ENCODE measurements around the gene MSI2. TPM values are rescaled to one million over a fixed set of nuclear protein-coding genes. Genes with fewer than 3 reads are reported as not detected.
A peak's percentile ranks its signal among the peaks of the same experiment; 100 is the strongest.

Gene MSI2
- total and polyA plus RNA-seq, 2 donors (not counting 3 experiments of a cell fraction or from before 2014, with no cell fraction given) = 20.9 to 59.3 TPM

DNA sequence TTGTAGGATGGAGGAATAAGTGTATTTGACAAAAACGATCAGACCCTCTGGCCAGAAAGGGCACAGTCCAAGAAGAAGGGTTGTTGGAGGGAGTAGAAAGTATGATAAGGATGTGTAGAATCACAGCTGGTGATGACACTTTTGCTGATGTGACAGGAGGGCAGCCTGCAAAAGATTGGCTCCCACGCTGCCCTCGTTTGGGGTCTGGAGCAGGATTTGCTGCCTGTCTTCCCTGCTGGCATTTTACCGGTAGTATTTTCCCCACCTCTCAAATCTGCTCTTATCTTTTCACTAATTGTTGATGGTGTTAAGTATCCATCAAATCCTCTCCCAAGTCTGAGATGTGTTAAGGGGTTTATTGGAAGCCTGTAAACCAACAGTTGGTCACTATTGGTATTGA, 280.0 kb downstream of the MSI2 start:
- no TSS peak for BruUV-seq (replicated peaks)
- TF ChIP-seq FOS (IDR thresholded peaks at IDR 0.05; ENCODE audit: borderline replicate concordance, insufficient read depth, low read length) (no peak), POLR2A (IDR thresholded peaks at IDR 0.05; ENCODE audit: low read depth, low read length) (no peak), MYC (IDR thresholded peaks at IDR 0.05; ENCODE audit: low read depth, low read length) (no peak), POLR2AphosphoS5 (IDR thresholded peaks at IDR 0.05; ENCODE audit: insufficient read depth, low read depth, low read length) (no peak)
- H4K20me1 ChIP-seq (replicated peaks; ENCODE audit: control insufficient read depth, extremely low read depth, insufficient read depth, low read length) = no peaks in the 10 kb centered on the region
- H3K9me1 ChIP-seq (replicated peaks; ENCODE audit: control insufficient read depth, extremely low read depth, insufficient read depth, low read length) = no peaks in the 10 kb centered on the region
- DNase-seq (ENCODE audit: low read depth, low spot score) (no peak), FAIRE-seq (no peak)
- H3K4me1 ChIP-seq (ENCODE audit: control insufficient read depth, extremely low read depth, insufficient read depth, low read length) = peaks cover 6% of the 10 kb centered on the region
- no peaks in the 10 kb centered on the region for H3K36me3 ChIP-seq (ENCODE audit: control insufficient read depth in 2 of 2, extremely low read depth in 1 of 2, insufficient read depth in 2 of 2, low read length in 2 of 2)
- no peaks in the 10 kb centered on the region for H3K79me2 ChIP-seq (ENCODE audit: control insufficient read depth, insufficient read depth, low read length)
- no peaks in the 10 kb centered on the region for H3K27me3 ChIP-seq (ENCODE audit: control insufficient read depth in 2 of 2, insufficient read depth in 2 of 2, low read length in 2 of 2)
- H3K9me3 ChIP-seq (replicated peaks; ENCODE audit: control insufficient read depth, insufficient read depth, low read length) = no peaks in the 10 kb centered on the region
- no peak overlapping the region for H2AFZ ChIP-seq (ENCODE audit: low read depth, low read length)
- no peak overlapping the region for H3K9ac ChIP-seq (replicated peaks; ENCODE audit: extremely low read depth, insufficient read depth, low read length)
- no peak overlapping the region for H3K4me3 ChIP-seq (replicated peaks in 1 of 3; ENCODE audit: insufficient read depth in 1 of 3, low read depth in 1 of 3, low read length in 3 of 3)
- ChIA-PET POLR2A (no interaction called here), CTCF (interaction anchor here (2.4 kb wide), 1 partner anchor 293 kb away, joined by 17 read pairs; no protein-coding TSS in a partner anchor)
- H3K4me2 ChIP-seq (ENCODE audit: insufficient read depth, low read length) = no peak overlapping the region
- no peak overlapping the region for H3K27ac ChIP-seq (ENCODE audit: insufficient read depth, low read depth, low read length)
- dilution Hi-C loops (cut with MboI; ENCODE audit: extremely low pct_ligation_motif_present, low sequenced_read_pairs) (no loop called here), intact Hi-C loops (cut with micrococcal nuclease) (no loop called here)

DNA sequence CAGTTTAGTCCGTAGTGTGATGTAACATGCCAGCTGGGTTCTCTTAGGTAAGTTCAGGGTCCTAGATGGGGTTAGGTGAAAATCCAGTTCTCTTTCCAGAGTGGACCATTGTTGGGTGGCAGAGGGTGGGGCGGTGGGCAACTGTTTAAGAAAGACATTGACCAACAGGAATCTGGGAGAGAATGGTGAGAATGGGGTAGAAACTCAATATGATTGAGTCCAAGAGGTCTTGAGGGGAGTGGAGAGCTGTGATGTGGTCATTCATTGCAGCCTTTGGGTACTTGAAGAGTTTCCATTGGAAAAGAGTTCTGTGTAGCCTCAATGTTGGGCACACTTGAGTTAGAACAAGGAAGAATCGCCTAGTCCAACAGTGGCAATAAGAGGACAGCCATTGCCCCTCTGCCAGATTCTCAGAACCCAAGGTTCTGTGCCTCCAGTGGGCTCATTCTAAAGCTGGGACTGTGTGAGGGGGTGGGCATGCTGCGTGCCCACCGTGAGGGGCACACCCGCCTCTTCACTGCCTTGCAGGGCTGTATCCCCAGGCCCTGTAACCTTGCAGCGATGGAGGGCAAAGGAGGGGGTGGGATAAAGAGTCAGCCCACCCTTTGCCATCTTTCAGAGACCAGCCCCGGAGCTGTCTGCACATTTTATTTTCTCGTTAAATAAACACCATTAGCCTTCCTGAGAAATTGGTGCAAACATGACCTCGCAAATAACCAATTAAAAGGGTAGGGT, 280.6 kb downstream of the MSI2 start:
- dilution Hi-C loops (cut with MboI; ENCODE audit: extremely low pct_ligation_motif_present, low sequenced_read_pairs) = no loop called here

More for the DNA sequence above, 280.6 kb downstream of the MSI2 start:
- H3K36me3 ChIP-seq (ENCODE audit: control insufficient read depth in 2 of 2, extremely low read depth in 1 of 2, insufficient read depth in 2 of 2, low read length in 2 of 2) = no peaks in the 10 kb centered on the region
- H3K27me3 ChIP-seq (ENCODE audit: control insufficient read depth in 2 of 2, insufficient read depth in 2 of 2, low read length in 2 of 2) = no peaks in the 10 kb centered on the region
- no peak for DNase-seq (ENCODE audit: low read depth, low spot score)
- H3K9ac ChIP-seq (replicated peaks; ENCODE audit: extremely low read depth, insufficient read depth, low read length) = no peak overlapping the region
- no peak overlapping the region for H3K27ac ChIP-seq (ENCODE audit: insufficient read depth, low read depth, low read length)
- ChIA-PET POLR2A (no interaction called here), CTCF (interaction anchor here (1.0 to 2.4 kb wide), 4 partner anchors 13 to 294 kb away, joined by 4 to 17 read pairs (median 6); no protein-coding TSS in a partner anchor)
- H3K9me1 ChIP-seq (replicated peaks; ENCODE audit: control insufficient read depth, extremely low read depth, insufficient read depth, low read length) = no peaks in the 10 kb centered on the region
- BruUV-seq (replicated peaks) = no TSS peak
- H3K9me3 ChIP-seq (replicated peaks; ENCODE audit: control insufficient read depth, insufficient read depth, low read length) = no peaks in the 10 kb centered on the region
- no peak overlapping the region for H2AFZ ChIP-seq (ENCODE audit: low read depth, low read length)
- FAIRE-seq = no peak
- no peak for TF ChIP-seq GATA2 (IDR thresholded peaks at IDR 0.05; ENCODE audit: insufficient read depth, insufficient read length, low read depth, low read length)
- intact Hi-C loops (cut with micrococcal nuclease) = no loop called here
- peaks cover 6% of the 10 kb centered on the region for H3K4me1 ChIP-seq (ENCODE audit: control insufficient read depth, extremely low read depth, insufficient read depth, low read length)
- no peaks in the 10 kb centered on the region for H3K79me2 ChIP-seq (ENCODE audit: control insufficient read depth, insufficient read depth, low read length)
- no peaks in the 10 kb centered on the region for H4K20me1 ChIP-seq (replicated peaks; ENCODE audit: control insufficient read depth, extremely low read depth, insufficient read depth, low read length)
- no peak overlapping the region for H3K4me3 ChIP-seq (replicated peaks in 1 of 3; ENCODE audit: insufficient read depth in 1 of 3, low read depth in 1 of 3, low read length in 3 of 3)
- H3K4me2 ChIP-seq (ENCODE audit: insufficient read depth, low read length) = peak overlapping the region; percentile 29

All from endothelial cell of umbilical vein (primary cell).